GM12878 (cell line): ENCODE measurements around the gene CD300LG. TPM values are rescaled to one million over a fixed set of nuclear protein-coding genes. Genes with fewer than 3 reads are reported as not detected.

Experiments
- ATAC-seq: fragments of 200-7000 bp; cut with Tn5 transposase; 3 replicates; pipeline ENCODE4 v1.9.1; 2020; ENCODE audit warnings: mild to moderate bottlenecking, moderate library complexity
- BruUV-seq: library from RNA; stranded (reverse); fragments of 400-500 nt; replicated peaks from 2 replicates; lab custom pipeline; 2021; lab: Mats Ljungman, UMichigan
- CTCF ChIA-PET: fragments of 300-600 bp; sonication (Branson Sonifier 250); formaldehyde crosslinking; extraction: SDS; loops from one replicate; lab custom pipeline; 2021; ENCODE audit warnings: inconsistent platforms; lab: Yijun Ruan, JAX
- POLR2A ChIA-PET: fragments of 350-600 bp; formaldehyde crosslinking; extraction: SDS; loops from one replicate; lab custom pipeline; 2021; ENCODE audit warnings: inconsistent platforms; lab: Charles Lee
- RAD21 ChIA-PET: fragments of 300-600 bp; sonication (Branson Sonifier 250); formaldehyde crosslinking; loops from one replicate; lab custom pipeline; 2023; ENCODE audit warnings: antibody characterized with exemption; ENCODE audit not compliant: unreplicated experiment; lab: Charles Lee
- SMC1A ChIA-PET: fragments of 300-600 bp; sonication (Branson Sonifier 250); formaldehyde crosslinking; loops from one replicate; lab custom pipeline; 2023; ENCODE audit not compliant: unreplicated experiment, uncharacterized antibody; lab: Charles Lee
- DNase-seq: peaks from one replicate; pipeline ENCODE4 v3.0.0-alpha.2; 2011; ENCODE audit warnings: low read depth, low spot score
- FAIRE-seq: peaks from 3 replicates; lab custom pipeline; 2011; peaks lifted over from hg19 to GRCh38; lab: Jason Lieb, UNC
- H2AFZ ChIP-seq: 2 replicates; pipeline ENCODE4 v1.6.0; 2011; ENCODE audit warnings: low read depth, low read length, control low read depth; ENCODE audit not compliant: control insufficient read depth
- H3K27ac ChIP-seq: 2 replicates; pipeline ENCODE4 v1.5.1; 2011; ENCODE audit warnings: control low read depth; ENCODE audit not compliant: control insufficient read depth, insufficient read depth
- H3K27me3 ChIP-seq, 2 experiments: replicated peaks in 1 of 2; 2 replicates each; pipeline versions ENCODE4 v1.6.0 to v1.6.1; 2011; ENCODE audit warnings: low read length in 1 of 2; ENCODE audit not compliant: control insufficient read depth in 2 of 2, insufficient read depth in 2 of 2
- H3K36me3 ChIP-seq, 2 experiments: 2 replicates each; pipeline ENCODE4 v1.5.1; 2011; ENCODE audit warnings: low read length in 1 of 2; ENCODE audit not compliant: control insufficient read depth in 2 of 2, insufficient read depth in 2 of 2
- H3K4me1 ChIP-seq: 2 replicates; pipeline ENCODE4 v1.6.1; 2011; ENCODE audit warnings: mild to moderate bottlenecking, low read length, moderate library complexity, mixed read lengths; ENCODE audit not compliant: control insufficient read depth, insufficient read depth
- H3K4me2 ChIP-seq: 2 replicates; pipeline ENCODE4 v1.6.0; 2011; ENCODE audit warnings: control low read depth; ENCODE audit not compliant: control insufficient read depth, insufficient read depth
- H3K4me3 ChIP-seq: fragments of 200-600 bp; sonication (generic); 2 replicates; pipeline ENCODE4 v1.5.1; 2016
- H3K79me2 ChIP-seq: 2 replicates; pipeline ENCODE4 v1.6.0; 2011; ENCODE audit warnings: low read length; ENCODE audit not compliant: control insufficient read depth, insufficient read depth
- H3K9ac ChIP-seq: 2 replicates; pipeline ENCODE4 v1.8.0; 2011; ENCODE audit warnings: low read length, control low read depth, mixed read lengths; ENCODE audit not compliant: control insufficient read depth, insufficient read depth
- H3K9me3 ChIP-seq: replicated peaks from 3 replicates; pipeline ENCODE4 v1.5.1; 2011; ENCODE audit warnings: mild to moderate bottlenecking, low read length; ENCODE audit not compliant: control insufficient read depth, insufficient read depth
- H4K20me1 ChIP-seq: 2 replicates; pipeline ENCODE4 v1.6.0; 2011; ENCODE audit not compliant: control insufficient read depth, insufficient read depth
- BMI1 ChIP-seq: fragments of 450-650 bp; IDR thresholded peaks from 2 replicates; pipeline ENCODE4 v1.6.1; 2016; ENCODE audit warnings: mild to moderate bottlenecking, moderate library complexity, borderline replicate concordance
- DPF2 ChIP-seq: fragments of 450-650 bp; IDR thresholded peaks from 2 replicates; pipeline ENCODE4 v1.6.1; 2017; ENCODE audit warnings: mild to moderate bottlenecking
- MTA3 ChIP-seq: IDR thresholded peaks from 2 replicates; pipeline ENCODE4 v1.6.1; 2012; ENCODE audit warnings: low read length, inconsistent platforms, borderline replicate concordance
- NFYA ChIP-seq: IDR thresholded peaks from 2 replicates; pipeline ENCODE4 v1.6.1; 2011; ENCODE audit warnings: low read depth, mild to moderate bottlenecking, low read length, improper control_type of control experiment, borderline replicate concordance
- SMARCA5 ChIP-seq: fragments of 450-650 bp; IDR thresholded peaks from 2 replicates; pipeline ENCODE4 v1.6.1; 2017; ENCODE audit warnings: mild to moderate bottlenecking
- WGBS: methylation state at CpG from one replicate; pipeline ENCODE4 v1.1.6; 2016; ENCODE audit warnings: low lambda C conversion rate; ENCODE audit not compliant: insufficient replicate concordance, insufficient coverage; ENCODE audit errors: missing lambda C conversion rate; 5-methylcytosine and 5-hydroxymethylcytosine counted together
- in situ Hi-C: fragments of 300-500 bp; cut with MboI; formaldehyde crosslinking; loops from 9 replicates; pipeline ENCODE4 v1.14.3; 2018; ENCODE audit warnings: mixed read lengths
- intact Hi-C: fragments of 100-400 bp; cut with micrococcal nuclease; formaldehyde crosslinking; loops from one replicate; pipeline ENCODE4 v1.14.2; 2022; ENCODE audit not compliant: unreplicated experiment
- polyA plus RNA-seq, 11 experiments: library from polyadenylated mRNA; depleted of rRNA in 4 of 11; unstranded in 6 of 11; stranded (reverse) in 5 of 11; fragments of >200 nt; fragmentation: Nextera tagmentation in 4 of 11; fragmentation: Illumina TruSeq in 1 of 11; extraction: Ambion mirVana in 4 of 11; extraction: Trizol in 1 of 11; gene quantifications; 1 replicate in 1 of 11; 2 replicates in 10 of 11; pipeline versions ENCODE4 v1.2.1 to v1.2.3, GENCODE V29; 2011 to 2016; ENCODE audit warnings: inconsistent platforms in 2 of 11, missing spikeins in 2 of 11, low read depth in 1 of 11
- total RNA-seq, 4 experiments: library from RNA; depleted of rRNA in 3 of 4; stranded (reverse); fragments of >200 nt in 3 of 4; fragmentation: Illumina TruSeq in 1 of 4; extraction: Trizol in 1 of 4; gene quantifications; 2 replicates each; pipeline versions ENCODE4 v1.2.1 to v1.2.3, GENCODE V29; 2013 to 2021
- TF ChIP-seq, protein P1 (sequence below): fragments of 450-650 bp; formaldehyde crosslinking; IDR thresholded peaks from 2 replicates; pipeline ENCODE4 v1.4.0; 2020; ENCODE audit warnings: mild to moderate bottlenecking, moderate library complexity
- TF ChIP-seq, protein P2 (sequence below): fragments of 450-650 bp; IDR thresholded peaks from 2 replicates; pipeline ENCODE4 v1.6.1; 2017; ENCODE audit warnings: antibody characterized with exemption, mild to moderate bottlenecking, moderate library complexity

CD300LG gene
- total and polyA plus RNA-seq, 10 of the 15 experiments (the other 5 are each of a cell fraction or from before 2014, with no cell fraction given) = not detected

DNA sequence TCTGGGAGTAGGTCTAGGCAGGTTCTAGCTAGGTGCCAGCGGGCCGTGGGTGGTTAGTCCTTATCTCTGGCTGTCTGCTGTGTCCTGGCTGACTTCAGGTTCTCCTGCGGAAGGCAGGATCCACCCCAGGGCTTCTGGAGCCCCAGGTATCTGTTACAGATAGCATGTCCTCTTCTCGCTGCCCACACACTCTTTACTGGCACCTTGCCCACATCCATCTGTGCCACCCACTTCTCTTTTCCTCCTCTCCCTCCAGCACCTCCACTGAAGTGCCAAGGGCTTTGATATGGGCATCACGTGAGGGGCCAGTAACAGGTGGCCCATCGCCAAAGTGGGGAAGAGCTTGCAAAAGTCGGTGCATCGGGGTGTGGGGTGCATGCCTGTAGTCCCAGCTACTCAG lies 64.9 kb downstream of the CD300LG start:
- Histone ChIP-seq H3K9me3 (no peaks in the 10 kb centered on the region; the same call in 2 of the 3 replicates), H3K36me3 (no peaks in the 10 kb centered on the region), H3K4me3 (no peak overlapping the region), H3K9ac (no peak overlapping the region), H3K27me3 (peaks cover 3 to 13% of the 10 kb centered on the region in 2 experiments), H2AFZ (no peak overlapping the region), H3K79me2 (no peaks in the 10 kb centered on the region), H3K4me1 (peaks cover 2% of the 10 kb centered on the region), H4K20me1 (no peaks in the 10 kb centered on the region), H3K27ac (no peak overlapping the region), H3K4me2 (no peak overlapping the region)
- DNase-seq = no peak
- ChIA-PET RAD21 (no interaction called here), SMC1A (no interaction called here), POLR2A (no interaction called here), CTCF (interaction anchor here (0.7 to 3.4 kb wide), 4 partner anchors 32 to 120 kb away, joined by 3 to 21 read pairs (median 3); partner anchors contain the start of gene PPY)
- intact Hi-C loops (no loop called here), in situ Hi-C loops (no loop called here)
- BruUV-seq = no TSS peak
- ATAC-seq = no peak
- TF ChIP-seq, protein P1, sequence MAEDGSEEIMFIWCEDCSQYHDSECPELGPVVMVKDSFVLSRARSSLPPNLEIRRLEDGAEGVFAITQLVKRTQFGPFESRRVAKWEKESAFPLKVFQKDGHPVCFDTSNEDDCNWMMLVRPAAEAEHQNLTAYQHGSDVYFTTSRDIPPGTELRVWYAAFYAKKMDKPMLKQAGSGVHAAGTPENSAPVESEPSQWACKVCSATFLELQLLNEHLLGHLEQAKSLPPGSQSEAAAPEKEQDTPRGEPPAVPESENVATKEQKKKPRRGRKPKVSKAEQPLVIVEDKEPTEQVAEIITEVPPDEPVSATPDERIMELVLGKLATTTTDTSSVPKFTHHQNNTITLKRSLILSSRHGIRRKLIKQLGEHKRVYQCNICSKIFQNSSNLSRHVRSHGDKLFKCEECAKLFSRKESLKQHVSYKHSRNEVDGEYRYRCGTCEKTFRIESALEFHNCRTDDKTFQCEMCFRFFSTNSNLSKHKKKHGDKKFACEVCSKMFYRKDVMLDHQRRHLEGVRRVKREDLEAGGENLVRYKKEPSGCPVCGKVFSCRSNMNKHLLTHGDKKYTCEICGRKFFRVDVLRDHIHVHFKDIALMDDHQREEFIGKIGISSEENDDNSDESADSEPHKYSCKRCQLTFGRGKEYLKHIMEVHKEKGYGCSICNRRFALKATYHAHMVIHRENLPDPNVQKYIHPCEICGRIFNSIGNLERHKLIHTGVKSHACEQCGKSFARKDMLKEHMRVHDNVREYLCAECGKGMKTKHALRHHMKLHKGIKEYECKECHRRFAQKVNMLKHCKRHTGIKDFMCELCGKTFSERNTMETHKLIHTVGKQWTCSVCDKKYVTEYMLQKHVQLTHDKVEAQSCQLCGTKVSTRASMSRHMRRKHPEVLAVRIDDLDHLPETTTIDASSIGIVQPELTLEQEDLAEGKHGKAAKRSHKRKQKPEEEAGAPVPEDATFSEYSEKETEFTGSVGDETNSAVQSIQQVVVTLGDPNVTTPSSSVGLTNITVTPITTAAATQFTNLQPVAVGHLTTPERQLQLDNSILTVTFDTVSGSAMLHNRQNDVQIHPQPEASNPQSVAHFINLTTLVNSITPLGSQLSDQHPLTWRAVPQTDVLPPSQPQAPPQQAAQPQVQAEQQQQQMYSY = no peak
- TF ChIP-seq SMARCA5 (no peak), BMI1 (no peak), MTA3 (no peak), DPF2 (no peak), NFYA (no peak)
- TF ChIP-seq, protein P2, sequence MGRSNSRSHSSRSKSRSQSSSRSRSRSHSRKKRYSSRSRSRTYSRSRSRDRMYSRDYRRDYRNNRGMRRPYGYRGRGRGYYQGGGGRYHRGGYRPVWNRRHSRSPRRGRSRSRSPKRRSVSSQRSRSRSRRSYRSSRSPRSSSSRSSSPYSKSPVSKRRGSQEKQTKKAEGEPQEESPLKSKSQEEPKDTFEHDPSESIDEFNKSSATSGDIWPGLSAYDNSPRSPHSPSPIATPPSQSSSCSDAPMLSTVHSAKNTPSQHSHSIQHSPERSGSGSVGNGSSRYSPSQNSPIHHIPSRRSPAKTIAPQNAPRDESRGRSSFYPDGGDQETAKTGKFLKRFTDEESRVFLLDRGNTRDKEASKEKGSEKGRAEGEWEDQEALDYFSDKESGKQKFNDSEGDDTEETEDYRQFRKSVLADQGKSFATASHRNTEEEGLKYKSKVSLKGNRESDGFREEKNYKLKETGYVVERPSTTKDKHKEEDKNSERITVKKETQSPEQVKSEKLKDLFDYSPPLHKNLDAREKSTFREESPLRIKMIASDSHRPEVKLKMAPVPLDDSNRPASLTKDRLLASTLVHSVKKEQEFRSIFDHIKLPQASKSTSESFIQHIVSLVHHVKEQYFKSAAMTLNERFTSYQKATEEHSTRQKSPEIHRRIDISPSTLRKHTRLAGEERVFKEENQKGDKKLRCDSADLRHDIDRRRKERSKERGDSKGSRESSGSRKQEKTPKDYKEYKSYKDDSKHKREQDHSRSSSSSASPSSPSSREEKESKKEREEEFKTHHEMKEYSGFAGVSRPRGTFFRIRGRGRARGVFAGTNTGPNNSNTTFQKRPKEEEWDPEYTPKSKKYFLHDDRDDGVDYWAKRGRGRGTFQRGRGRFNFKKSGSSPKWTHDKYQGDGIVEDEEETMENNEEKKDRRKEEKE = no peak
- 40% methylated on average over 8 of the region's 8 CpGs for WGBS
- FAIRE-seq = no peak
